Endothelial cell of umbilical vein (primary cell): ENCODE results near the gene TRIM7. TPM values are rescaled to one million over a fixed set of nuclear protein-coding genes. Genes with fewer than 3 reads are reported as not detected.

ENCODE experiments used
- BruUV-seq: library from RNA; stranded (reverse); fragments of 400-500 nt; replicated peaks from 2 replicates; lab custom pipeline; 2021; lab: Mats Ljungman, UMichigan
- CTCF ChIA-PET: fragments of 300-600, 350-600 bp; sonication (Branson Sonifier 250); formaldehyde crosslinking; loops from one replicate; lab custom pipeline; 2021; ENCODE audit warnings: antibody characterized with exemption, inconsistent platforms; lab: Charles Lee
- POLR2A ChIA-PET: fragments of 300-600, 350-600 bp; sonication (Branson Sonifier 250); formaldehyde crosslinking; loops from one replicate; lab custom pipeline; 2021; ENCODE audit warnings: antibody characterized with exemption, inconsistent platforms; lab: Charles Lee
- DNase-seq: peaks from one replicate; pipeline ENCODE4 v3.0.0-alpha.2; 2011; ENCODE audit warnings: low read depth, low spot score
- FAIRE-seq: peaks from 2 replicates; lab custom pipeline; 2011; peaks lifted over from hg19 to GRCh38; lab: Jason Lieb, UNC
- H2AFZ ChIP-seq: 2 replicates; pipeline ENCODE4 v1.6.0; 2012; ENCODE audit warnings: low read depth, low read length, control low read depth, inconsistent platforms
- H3K27ac ChIP-seq: 2 replicates; pipeline ENCODE4 v1.5.1; 2011; ENCODE audit warnings: low read depth, mild to moderate bottlenecking, control low read depth, low read length, moderate library complexity; ENCODE audit not compliant: insufficient read depth
- H3K27me3 ChIP-seq, 2 experiments: 2 replicates each; pipeline versions ENCODE4 v1.6.0 to v1.6.1; 2011; ENCODE audit warnings: low read length in 2 of 2, mixed read lengths in 1 of 2; ENCODE audit not compliant: control insufficient read depth in 2 of 2, insufficient read depth in 2 of 2
- H3K36me3 ChIP-seq, 2 experiments: 2 replicates in 1 of 2; 3 replicates in 1 of 2; pipeline ENCODE4 v1.5.1; 2011; ENCODE audit warnings: low read length in 2 of 2, mild to moderate bottlenecking in 1 of 2, moderate library complexity in 1 of 2; ENCODE audit not compliant: control insufficient read depth in 2 of 2, insufficient read depth in 2 of 2; ENCODE audit errors: extremely low read depth in 1 of 2
- H3K4me1 ChIP-seq: 3 replicates; pipeline ENCODE4 v1.5.1; 2011; ENCODE audit warnings: mild to moderate bottlenecking, low read length; ENCODE audit not compliant: control insufficient read depth, insufficient read depth; ENCODE audit errors: extremely low read depth
- H3K4me2 ChIP-seq: 2 replicates; pipeline ENCODE4 v1.6.1; 2011; ENCODE audit warnings: low read length, control low read depth, mixed read lengths; ENCODE audit not compliant: insufficient read depth
- H3K4me3 ChIP-seq, 3 experiments: fragments of 200-600 bp in 1 of 3; sonication (generic), shearing (Covaris generic) in 1 of 3; replicated peaks in 1 of 3; 2 replicates each; pipeline ENCODE4 v1.5.1; 2011 to 2016; ENCODE audit warnings: control low read depth in 3 of 3, low read length in 3 of 3, mild to moderate bottlenecking in 2 of 3, inconsistent platforms in 1 of 3, low read depth in 1 of 3, moderate library complexity in 1 of 3; ENCODE audit not compliant: insufficient read depth in 1 of 3
- H3K79me2 ChIP-seq: 2 replicates; pipeline ENCODE4 v1.6.0; 2012; ENCODE audit warnings: low read length, inconsistent platforms; ENCODE audit not compliant: control insufficient read depth, insufficient read depth
- H3K9ac ChIP-seq: replicated peaks from 2 replicates; pipeline ENCODE3; 2011; ENCODE audit warnings: low read length, control low read depth; ENCODE audit not compliant: insufficient read depth; ENCODE audit errors: extremely low read depth
- H3K9me1 ChIP-seq: replicated peaks from 3 replicates; pipeline ENCODE4 v1.6.0; 2011; ENCODE audit warnings: mild to moderate bottlenecking, low read length; ENCODE audit not compliant: control insufficient read depth, insufficient read depth; ENCODE audit errors: extremely low read depth
- H3K9me3 ChIP-seq: replicated peaks from 2 replicates; pipeline ENCODE4 v1.5.1; 2012; ENCODE audit warnings: low read length, inconsistent platforms; ENCODE audit not compliant: control insufficient read depth, insufficient read depth
- H4K20me1 ChIP-seq: replicated peaks from 2 replicates; pipeline ENCODE3; 2011; ENCODE audit warnings: mild to moderate bottlenecking, low read length; ENCODE audit not compliant: control insufficient read depth, insufficient read depth; ENCODE audit errors: extremely low read depth
- CTCF ChIP-seq, 2 donors: IDR thresholded peaks; 1 replicate in 1 of 2; 2 replicates in 1 of 2; pipeline ENCODE4 v1.5.1; 2011; ENCODE audit warnings: low read length in 2 of 2, mild to moderate bottlenecking in 2 of 2, moderate library complexity in 2 of 2, control low read depth in 1 of 2, inconsistent platforms in 1 of 2, low read depth in 1 of 2; ENCODE audit not compliant: insufficient read depth in 1 of 2; ENCODE audit errors: extremely low read depth in 1 of 2
- EZH2 ChIP-seq: IDR thresholded peaks from 2 replicates; pipeline ENCODE4 v1.6.1; 2012; ENCODE audit warnings: borderline replicate concordance, low read depth, mild to moderate bottlenecking, moderate library complexity, low read length, inconsistent platforms; ENCODE audit not compliant: severe bottlenecking
- FOS ChIP-seq: IDR thresholded peaks from 2 replicates; pipeline ENCODE4 v1.6.1; 2011; ENCODE audit warnings: mild to moderate bottlenecking, low read length, moderate library complexity, borderline replicate concordance; ENCODE audit not compliant: insufficient read depth
- GATA2 ChIP-seq: IDR thresholded peaks from 2 replicates; pipeline ENCODE4 v1.7.0; 2011; ENCODE audit warnings: low read depth, mild to moderate bottlenecking, moderate library complexity, mixed read lengths, low read length; ENCODE audit not compliant: insufficient read length, insufficient read depth
- JUN ChIP-seq: IDR thresholded peaks from 2 replicates; pipeline ENCODE4 v1.6.1; 2011; ENCODE audit warnings: borderline replicate concordance, low read depth; ENCODE audit not compliant: insufficient read length, insufficient read depth
- MAX ChIP-seq: IDR thresholded peaks from 2 replicates; pipeline ENCODE4 v1.6.1; 2011; ENCODE audit not compliant: insufficient read depth, insufficient read length
- MYC ChIP-seq: IDR thresholded peaks from one replicate; pipeline ENCODE4 v1.6.1; 2011; ENCODE audit warnings: mild to moderate bottlenecking, low read depth, low read length
- POLR2A ChIP-seq: IDR thresholded peaks from 2 replicates; pipeline ENCODE4 v1.6.1; 2012; ENCODE audit warnings: low read depth, mild to moderate bottlenecking, control low read depth, low read length
- POLR2AphosphoS5 ChIP-seq: IDR thresholded peaks from 2 replicates; pipeline ENCODE4 v1.6.1; 2012; ENCODE audit warnings: low read depth, mild to moderate bottlenecking, control low read depth, low read length, moderate library complexity; ENCODE audit not compliant: insufficient read depth
- dilution Hi-C: fragments of 300-500 bp; cut with MboI; formaldehyde crosslinking; loops from one replicate; pipeline ENCODE4 v1.15.0; 2019; ENCODE audit warnings: low sequenced_read_pairs; ENCODE audit not compliant: extremely low pct_ligation_motif_present
- intact Hi-C: fragments of 100-400 bp; cut with micrococcal nuclease; formaldehyde crosslinking; loops from one replicate; pipeline ENCODE4 v1.10.0; 2022
- polyA plus RNA-seq, 4 experiments: library from polyadenylated mRNA; depleted of rRNA in 3 of 4; stranded (reverse) in 3 of 4; unstranded in 1 of 4; fragments of >200 nt; gene quantifications; 2 replicates each; pipeline versions ENCODE4 v1.2.1 to v1.2.3, GENCODE V29; 2011 to 2012; ENCODE audit warnings: missing spikeins in 1 of 4
- total RNA-seq: library from RNA; stranded (reverse); gene quantifications from 2 replicates; pipeline ENCODE4 v1.2.3, GENCODE V29; 2021

TRIM7 gene
- total and polyA plus RNA-seq, 2 donors (not counting 3 experiments of a cell fraction or from before 2014, with no cell fraction given) = 2.7 to 3.4 TPM

- dilution Hi-C loops = no loop called here
- Histone ChIP-seq H3K27ac (no peak overlapping the region), H3K27me3 (no peaks in the 10 kb centered on the region), H3K79me2 (peaks cover 43% of the 10 kb centered on the region), H3K9me1 (no peaks in the 10 kb centered on the region), H2AFZ (no peak overlapping the region), H3K4me3 (no peak overlapping the region), H3K36me3 (peaks cover 44 to 61% of the 10 kb centered on the region in 2 experiments), H3K9me3 (no peaks in the 10 kb centered on the region), H3K9ac (no peak overlapping the region), H3K4me2 (no peak overlapping the region), H4K20me1 (peaks cover 5% of the 10 kb centered on the region), H3K4me1 (peaks cover 15% of the 10 kb centered on the region)
- ChIA-PET CTCF (interaction anchor here (1.4 kb wide), 1 partner anchor 53 kb away, joined by 4 read pairs; no protein-coding TSS in a partner anchor), POLR2A (no interaction called here)
- no peak for DNase-seq
- TF ChIP-seq CTCF (IDR thresholded peaks at IDR 0.05; ENCODE audit: extremely low read depth in 1 of 2, insufficient read depth in 1 of 2, low read depth in 1 of 2, low read length in 2 of 2) = no peak
- TF ChIP-seq POLR2AphosphoS5 = no peak
- TF ChIP-seq MAX = no peak
- no peak for TF ChIP-seq JUN
- no peak for TF ChIP-seq GATA2
- no peak for TF ChIP-seq MYC
- no peak for TF ChIP-seq POLR2A
- no peak for TF ChIP-seq FOS
- no peak for TF ChIP-seq EZH2
- BruUV-seq = no TSS peak
- no peak for FAIRE-seq
- intact Hi-C loops = no loop called here
These were observed 32.1 kb upstream of the TRIM7 start for GRCh38 chr5:181236954-181237641.
